ENCODE measurements around the gene ADRB1.

GRCh38 chr10:114044247-114045135 is 825 bp downstream of the ADRB1 start:
- TF ChIP-seq CTCF (IDR thresholded peaks at IDR 0.05), result no peak
- no peak for TF ChIP-seq POLR2AphosphoS5 (IDR thresholded peaks at IDR 0.05)
- TF ChIP-seq POLR2A (IDR thresholded peaks at IDR 0.05), result no peak

Data from gastroesophageal sphincter (tissue), 3 donors.